Stimulated activated CD4-positive, alpha-beta T cell treated with anti-CD3 and anti-CD28 coated beads, Interleukin-2, amount 100 ng/mL, for 48 hours (primary cell): ENCODE data around the gene PSPN.
A peak's percentile ranks its signal among the peaks of the same experiment; 100 is the strongest.

Source experiments
- DNase-seq, 2 donors: peaks; one replicate each; pipeline ENCODE4 v3.0.0-alpha.2; 2020

PSPN gene, protein sequence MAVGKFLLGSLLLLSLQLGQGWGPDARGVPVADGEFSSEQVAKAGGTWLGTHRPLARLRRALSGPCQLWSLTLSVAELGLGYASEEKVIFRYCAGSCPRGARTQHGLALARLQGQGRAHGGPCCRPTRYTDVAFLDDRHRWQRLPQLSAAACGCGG

DNA sequence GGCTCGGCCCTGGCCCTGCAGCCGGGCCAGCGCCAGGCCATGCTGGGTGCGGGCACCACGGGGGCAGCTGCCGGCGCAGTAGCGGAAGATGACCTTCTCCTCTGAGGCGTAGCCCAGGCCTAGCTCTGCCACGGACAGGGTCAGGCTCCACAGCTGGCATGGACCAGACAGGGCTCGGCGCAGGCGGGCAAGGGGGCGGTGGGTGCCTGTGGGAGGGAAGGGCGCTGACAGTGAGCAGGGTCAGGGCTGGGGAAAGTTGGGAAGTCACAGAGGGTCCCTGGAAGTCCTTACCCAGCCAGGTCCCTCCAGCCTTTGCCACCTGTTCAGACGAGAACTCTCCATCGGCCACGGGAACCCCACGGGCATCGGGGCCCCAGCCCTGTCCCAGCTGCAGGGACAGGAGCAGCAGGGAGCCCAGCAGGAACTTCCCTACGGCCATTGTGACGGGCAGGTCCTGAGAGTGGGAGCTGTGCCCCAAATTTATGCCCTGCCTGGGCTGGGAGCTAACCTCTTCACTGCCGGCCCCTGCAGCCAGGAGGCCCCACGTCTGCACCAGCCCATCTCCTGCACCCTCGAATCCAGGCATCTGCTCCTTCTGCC, at the start of gene PSPN:
Gene PSPN, minus strand, starts transcription at position 523 of the 600 bp plus-strand sequence. Its CDS starts 84 bp downstream, at position 439.
- no peak for DNase-seq

DNA sequence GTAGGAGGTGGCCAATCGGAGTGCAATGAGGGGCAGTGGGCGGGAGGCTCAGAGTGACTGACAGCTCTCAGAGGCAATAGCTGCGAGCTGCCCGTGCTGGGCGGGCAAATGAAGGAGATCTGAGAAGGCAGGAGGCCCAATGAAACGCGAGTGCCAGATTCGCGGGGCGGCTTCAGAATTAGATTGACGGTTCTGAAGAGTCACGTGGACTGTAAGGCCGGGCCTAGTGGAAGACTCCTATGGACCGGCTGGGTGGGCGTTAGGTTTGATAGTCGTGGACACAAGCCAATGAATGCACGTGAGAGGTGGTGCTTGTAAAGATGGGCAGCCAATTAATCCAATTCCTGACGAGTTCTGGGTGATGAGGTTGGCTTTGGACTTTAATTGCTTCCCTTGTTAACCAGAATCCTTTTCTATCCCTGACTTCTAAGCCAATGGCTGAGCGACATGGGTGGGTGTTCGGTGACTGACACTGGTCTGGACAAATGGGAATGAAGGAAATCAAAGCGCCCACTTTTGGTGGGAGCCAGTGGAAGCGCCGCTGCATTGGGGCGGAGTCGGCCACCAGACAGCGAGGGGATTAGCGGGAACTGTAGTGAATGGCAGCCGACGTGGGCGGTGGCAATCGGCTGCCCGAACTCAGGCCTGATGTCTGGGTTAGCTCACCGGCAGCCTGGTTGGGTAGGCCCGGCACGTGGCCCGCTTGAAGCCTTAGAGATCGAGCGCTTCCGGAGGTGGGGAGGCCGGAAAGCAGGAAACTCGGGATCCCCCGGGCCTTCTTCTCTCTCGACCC, 49.4 kb upstream of the PSPN start:
- DNase-seq = peak; percentile 97

DNA sequence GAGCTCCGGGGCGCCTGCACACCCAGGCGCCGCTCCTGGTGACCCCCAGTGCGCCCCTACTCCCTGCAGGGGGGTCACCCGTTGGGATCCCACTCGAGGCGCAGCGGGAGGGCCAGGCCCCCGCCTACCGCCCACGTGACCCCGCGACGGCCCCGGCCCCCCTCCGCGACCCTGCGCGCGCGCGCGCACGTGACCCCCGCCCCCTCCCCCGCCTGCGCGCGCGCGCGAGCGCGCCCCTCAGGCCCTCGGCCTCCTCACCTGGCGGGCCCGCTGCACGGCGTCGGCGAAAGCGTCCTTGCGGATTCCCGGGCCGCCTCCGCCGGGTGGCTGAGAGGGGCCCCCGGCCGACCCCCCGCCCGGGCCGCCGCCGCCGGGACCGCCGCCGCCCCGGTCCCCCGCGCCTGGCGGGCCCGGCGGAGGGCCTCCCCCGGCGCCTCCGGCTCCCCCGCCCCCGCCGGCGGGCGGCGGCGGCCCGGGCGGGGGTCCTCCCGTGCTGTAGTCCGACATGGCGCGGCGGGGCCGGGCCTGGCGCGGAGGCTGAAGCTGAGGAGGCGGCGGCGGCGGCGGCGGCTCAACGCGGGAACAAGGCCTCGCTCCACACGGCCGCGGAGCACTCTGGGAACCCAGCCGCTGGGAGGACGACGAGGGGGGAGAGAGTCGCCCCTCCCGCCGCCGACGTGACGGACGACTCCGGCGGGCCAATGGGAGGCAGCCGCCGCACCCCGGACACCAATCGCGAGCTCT, 48.6 kb upstream of the PSPN start, which contains the start of gene KHSRP:
Gene KHSRP, minus strand, starts transcription at position 617 of the 744 bp plus-strand sequence. Its CDS starts 110 bp downstream, at position 507.
- peak in 1 of 2 donors; percentile 32 for DNase-seq

DNA sequence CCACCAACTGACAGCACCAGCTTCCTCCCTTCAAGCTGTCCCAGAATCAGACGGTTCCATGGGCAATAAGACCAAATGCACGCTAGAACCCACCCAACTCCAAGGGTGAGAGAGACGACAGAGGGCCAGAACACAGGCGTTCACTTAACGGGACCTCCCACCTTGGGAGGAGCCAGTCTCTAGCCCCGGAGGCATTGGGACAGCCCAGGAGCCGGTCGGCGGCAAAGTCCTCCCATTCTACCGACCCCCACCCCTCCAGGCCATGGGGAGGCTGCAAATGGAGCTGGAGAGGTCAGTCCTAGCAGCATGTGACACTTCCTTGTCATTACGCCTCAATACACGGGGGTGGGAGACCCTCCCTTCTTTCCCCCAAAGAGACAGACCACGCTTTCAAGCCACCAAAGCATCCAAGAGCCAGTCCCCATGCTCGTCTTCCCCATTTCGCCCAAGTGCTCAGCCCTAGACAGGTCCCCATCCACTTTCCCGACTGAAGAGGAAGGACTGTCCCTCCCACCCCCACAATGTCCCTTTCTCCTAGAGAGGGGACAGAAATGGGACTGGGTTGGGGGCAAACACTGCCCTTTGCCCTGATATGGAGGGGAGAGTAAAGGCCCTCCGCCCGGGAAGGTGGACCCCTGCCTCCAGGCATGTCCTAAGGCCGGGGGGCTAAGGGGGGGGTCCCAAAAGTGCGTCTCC, 47.9 kb upstream of the PSPN start:
- DNase-seq = peak; percentile 28 to 39

DNA sequence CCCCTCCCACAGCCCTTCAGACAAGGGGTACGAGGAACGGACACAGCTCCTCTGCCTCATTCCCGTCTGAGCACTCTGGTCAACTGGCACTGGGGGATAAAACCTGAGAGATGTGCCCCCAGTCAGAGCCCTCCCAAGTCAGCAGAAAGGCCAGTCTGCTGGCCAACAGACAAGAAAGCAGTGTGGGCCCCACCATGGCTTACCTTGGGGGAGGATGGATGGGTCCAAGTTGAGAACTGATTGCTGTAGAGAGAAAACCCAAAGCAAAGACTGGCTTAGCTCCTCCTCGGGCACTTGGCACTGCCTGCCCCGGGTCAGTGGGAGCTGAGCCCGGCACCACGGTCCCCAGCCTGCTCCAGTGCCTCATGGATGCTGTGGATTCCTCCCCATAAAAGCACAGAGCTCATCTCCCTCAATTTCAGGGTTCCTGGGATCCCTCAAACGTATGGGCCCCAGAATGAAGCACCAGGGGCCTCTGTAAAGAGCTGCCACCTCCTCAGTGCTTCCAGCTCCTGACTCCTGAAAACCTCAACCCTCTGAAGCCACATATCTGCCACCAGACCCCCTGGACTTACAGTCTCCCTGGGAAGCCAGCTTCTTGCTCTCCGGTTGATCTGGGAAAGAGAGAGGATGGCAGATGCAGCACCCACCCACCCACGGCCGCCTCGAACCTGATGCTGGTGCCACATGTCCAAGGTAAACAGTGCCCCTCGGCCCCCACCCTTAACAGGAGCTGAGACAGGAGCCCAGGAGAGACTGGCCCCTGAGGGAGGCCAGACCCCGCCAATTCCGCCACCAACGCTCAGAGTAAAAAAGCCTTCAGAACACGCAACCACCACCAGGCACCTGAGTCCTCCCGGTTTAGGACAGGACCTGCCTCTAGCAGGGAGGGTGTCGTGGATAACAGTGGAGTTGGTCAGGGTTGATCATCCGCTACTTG, 45.6 kb upstream of the PSPN start:
- no peak for DNase-seq

DNA sequence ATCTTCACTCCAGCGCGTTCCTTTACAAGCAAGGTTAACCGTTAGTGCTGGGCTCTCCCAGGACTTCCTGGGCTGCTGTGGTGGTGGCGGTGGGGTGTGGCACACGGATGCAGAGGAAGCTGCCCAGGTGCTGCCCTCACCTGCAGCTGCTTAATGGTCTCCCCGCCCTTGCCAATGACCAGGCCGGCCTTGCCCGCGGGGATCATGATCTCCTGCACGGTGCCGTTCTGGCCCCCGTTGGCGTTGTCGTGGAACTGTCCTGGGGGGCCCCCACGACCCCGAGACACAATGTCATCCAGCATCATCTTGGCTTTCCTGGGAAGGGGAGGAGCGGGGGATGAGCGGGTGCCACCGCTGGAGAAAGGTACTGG, 42.8 kb upstream of the PSPN start:
- DNase-seq = no peak

DNA sequence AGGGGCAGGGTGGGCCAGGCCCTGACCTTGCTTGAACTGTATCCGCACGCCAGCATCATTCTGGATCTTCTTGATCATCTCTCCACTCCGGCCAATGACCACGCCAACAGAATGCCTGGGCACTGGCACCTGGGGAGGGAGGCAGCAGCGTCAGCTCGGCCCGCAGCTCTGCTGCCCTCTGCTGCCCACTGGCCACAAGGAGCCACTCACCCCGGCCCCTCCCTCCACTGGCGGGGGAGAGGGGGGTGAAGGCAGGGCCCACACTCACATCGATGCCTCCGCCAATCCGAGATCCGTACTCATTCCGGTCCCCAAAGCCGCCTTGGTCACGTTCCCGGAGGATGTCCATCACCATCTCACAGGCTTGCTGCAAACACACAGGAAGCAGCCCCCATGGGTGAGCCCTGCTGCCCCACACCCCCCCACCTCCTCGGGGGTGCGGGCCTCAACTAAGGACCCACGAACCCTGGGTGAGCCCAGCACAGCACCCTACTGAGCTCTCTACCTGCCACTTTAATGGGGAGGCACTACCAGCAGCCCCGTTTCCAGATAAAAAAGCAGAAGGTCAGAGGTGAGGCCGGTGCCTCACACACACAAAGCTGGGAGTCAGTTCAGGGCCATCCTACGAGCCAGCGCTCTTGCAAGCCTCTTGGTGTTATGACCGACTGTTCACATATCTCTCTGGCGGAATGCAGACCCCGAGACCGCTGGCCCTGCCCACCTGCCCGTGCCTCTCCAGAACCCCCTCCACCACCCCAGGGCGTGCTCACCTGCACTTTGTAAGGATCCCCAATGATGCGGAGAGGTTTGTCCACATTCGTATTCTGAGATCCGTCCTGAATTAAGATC, 42.2 kb upstream of the PSPN start:
- no peak for DNase-seq

DNA sequence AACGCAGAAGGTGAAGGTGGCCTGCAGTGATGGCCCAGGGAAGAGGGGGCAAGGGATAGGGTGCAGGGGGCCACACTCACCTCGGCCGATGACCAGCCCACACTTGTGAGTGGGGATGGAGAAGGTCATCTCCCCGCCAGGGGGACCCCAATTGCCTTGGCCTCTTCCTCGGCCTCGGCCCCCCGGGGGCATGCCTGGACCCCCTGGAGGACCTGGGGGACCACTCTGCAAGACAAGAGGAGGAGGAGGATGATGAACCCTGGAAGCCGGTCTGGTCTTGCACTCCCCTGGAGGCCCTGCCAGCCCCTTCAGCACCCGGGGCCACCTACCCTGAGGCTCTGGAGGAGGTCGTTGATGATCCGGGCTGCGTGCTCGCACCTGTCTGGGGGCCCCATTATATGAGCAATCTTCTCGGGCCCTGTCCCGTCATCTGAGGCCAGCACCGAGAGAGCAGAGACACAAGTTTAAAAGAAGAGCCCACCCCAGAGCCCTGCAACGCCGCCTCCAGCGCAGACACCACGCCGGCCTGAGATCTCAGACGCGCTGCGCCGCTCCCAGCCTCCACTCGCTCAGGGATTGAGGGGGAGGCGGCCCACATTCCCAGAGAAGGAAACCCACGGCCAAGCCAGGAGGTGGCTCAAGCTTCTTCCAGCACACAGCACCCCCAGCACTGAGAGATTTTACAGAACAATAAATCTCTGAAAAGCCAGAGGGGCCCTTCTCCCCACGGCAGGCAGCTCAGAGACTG, 41.1 kb upstream of the PSPN start:
- DNase-seq = no peak

DNA sequence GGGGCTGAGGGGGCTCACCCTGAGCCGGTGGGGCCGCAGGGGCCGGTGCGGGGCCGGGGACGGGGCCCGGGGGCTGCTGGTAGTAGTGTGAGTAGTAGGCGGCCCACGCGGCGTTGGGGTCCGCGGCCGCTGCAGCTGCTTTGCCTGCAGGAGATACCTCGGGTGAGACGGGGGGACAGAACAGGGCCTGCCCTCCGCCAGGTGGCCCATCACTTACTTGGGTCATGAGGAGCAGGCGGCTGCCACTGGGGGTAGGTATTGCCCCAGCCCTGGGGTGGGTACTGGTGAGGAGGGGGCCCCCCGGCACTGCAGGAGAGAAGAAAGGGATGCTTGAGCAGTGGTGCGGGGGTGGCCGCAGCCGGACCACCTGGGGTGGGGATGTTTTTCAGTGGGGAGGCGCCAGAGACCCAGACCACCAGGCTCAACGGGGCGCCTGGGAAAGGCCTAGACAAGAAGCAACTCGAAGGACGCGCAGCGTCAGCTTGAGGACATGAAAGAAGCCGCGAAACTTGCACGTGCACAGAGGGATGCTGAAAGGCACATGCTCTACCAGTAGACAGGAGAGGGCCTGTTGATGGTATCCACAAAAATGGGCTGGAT, 40.0 kb upstream of the PSPN start:
- no peak for DNase-seq

DNA sequence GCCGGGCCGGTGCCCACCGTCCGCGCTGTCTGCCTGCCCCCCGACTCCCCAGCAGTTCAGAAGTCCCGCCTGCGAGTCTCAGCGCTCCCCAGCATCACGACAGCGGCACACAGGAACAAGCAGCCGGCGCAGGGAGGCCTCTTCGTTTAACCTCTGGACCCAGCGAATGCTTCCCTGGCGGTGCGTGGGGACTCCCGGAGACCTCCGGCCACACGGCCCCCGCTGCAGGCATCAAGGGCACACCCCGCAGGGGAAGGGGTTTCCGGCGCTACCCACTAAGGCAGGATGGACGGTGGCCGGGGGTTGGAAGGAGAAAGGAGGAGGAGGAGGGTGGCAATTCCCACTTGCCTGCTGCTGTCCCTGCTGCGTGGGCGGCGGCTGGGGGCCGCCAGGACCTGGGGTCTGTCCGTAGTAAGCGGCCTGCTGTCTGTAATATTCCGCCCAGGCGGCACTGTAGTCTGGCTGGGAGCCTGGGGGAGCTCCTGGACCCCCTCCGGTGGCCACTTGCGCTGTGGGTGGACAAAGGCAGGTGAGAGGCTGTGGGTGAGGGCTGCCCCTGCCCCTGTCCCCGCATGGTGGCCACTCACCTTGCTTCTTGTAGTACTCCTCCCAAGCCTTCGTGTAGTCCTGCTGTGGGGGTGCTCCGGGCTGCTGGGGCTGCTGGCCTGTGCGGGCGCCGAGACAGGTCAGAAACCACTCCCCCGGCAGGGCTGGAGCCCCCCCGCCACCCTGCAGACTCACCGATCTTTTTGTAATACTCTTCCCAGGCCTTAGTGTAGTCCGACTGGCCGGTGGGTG, 39.3 kb upstream of the PSPN start:
- no peak for DNase-seq

DNA sequence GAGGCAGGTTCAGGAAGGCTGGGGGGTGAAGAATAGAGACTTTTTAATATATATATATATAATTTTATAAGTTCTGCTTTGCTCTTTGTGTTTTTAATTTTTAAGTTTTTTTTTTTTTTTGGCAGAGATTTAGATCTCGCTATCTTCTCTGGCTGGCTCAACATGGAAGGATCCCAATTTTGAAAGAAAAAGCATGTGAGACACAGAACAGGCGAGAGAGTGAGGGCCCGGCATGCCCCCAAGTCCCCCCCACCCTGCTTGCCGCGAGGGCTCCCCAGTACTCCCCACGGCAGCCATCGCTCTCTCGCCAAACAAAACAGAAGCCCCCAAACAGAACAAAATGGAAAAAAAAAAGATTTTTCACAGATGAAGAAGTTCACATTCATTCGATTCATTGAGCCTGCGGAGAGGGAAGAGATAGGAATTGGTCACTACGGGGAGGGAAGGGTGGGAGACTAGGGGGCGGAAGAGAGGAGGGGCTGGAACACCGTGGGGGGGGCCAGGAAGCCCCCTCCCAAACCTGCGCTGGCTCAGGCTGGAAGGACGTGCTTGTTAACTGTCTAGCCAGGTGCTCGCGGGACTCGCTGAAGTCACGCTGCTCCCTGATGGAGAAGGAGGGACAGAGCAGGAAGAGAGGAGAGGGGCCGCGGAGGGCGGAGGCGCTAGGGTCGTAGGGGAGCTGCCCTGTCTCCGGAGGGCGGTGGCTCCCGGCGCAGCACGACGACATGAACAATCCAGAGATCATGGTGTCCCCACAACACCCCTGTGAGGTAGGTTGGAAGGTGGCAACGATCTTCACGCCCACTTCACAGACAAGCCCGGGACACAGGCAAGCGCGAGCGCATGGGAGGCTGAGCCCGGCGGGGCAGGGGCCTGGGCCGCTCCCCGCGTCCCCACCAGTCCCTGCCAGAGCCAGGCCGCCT, 38.2 kb upstream of the PSPN start:
- no peak for DNase-seq

DNA sequence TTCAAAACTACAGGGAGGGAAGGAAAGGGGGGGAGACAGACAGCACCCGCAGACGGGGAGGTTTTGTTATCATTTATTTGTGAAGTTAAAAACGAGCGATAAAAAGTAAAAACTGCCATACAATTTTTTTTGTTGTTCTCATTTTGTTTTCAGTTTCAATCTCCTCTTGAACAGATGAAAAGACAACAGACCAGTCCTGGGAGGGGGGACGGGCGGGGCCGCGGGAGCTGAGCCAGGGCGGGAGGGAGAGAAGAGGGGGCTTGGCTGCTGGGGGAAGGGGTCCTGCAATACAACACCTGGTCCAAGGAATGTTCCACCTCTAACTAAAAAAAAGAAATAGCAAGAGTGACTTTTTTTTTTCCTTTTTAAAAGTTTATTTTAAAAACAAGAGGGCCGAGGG, 37.6 kb upstream of the PSPN start:
- no peak for DNase-seq

DNA sequence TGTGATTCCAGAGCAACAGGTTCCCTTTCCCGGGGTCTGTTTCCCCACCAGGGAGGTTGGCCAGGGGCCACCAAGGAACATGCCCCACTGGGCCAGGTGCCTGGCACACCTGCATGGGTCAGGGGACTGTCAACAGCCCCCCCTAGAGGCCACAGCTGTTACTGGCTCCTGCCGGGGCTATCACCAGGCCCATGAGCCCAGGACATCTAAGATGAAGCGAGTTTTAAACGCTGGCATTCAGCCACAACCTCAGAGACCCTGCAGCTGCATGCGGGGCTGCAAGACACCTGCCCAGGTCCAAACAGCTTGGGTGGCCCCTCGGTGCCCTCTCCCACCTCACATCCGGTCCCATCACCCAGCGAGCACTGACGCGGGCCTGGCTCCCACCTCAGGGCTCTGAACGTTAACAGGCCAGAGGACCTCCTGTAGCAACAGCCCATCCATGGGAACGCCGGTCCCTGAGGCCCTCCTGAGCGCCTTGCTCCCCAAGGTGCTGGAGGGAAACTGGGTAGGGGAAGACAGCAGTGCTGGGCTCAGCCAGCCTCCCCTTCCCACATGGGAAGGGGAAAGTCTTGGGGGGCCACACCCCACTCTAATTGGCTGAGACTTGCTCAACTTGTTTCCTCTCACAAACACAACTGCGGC, 36.8 kb upstream of the PSPN start:
- DNase-seq = peak; percentile 38 to 58

DNA sequence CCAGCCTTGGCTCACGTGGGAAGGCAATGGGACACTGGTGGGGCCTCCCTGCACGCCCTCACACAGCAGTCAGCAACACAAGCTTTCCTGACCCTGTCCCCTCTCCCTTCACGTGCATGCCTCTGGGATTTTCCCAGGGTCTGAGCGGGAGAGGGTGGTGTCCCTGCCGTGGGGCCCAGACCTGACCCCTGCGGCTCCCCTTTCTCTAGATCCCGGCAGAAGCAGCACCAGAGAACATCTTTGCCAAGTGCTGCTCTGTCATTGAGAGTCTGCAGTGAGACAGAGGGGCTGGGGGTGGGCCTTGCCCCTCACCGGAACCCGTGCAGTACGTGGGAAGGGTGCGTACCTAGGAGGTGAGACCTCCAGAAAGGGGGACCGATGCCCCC, 36.3 kb upstream of the PSPN start:
- DNase-seq = no peak

DNA sequence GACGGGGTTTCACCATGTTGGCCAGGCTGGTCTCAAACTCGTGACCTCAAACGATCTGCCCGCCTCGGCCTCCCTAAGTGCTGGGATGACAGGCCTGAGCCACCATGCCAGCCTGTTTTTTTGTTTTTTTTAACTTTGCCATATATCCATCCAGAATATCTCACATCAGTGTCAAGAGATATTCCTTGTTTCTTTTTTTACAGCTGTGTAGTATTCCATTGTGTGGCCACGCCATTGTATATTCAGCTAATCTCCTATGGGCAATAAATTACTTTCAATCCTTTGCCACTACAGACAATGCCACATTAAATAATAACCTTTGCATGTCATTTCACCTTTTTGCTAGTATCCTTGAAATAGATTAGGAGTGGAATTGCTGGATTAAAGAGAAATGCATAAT, 33.6 kb upstream of the PSPN start:
- DNase-seq = no peak

DNA sequence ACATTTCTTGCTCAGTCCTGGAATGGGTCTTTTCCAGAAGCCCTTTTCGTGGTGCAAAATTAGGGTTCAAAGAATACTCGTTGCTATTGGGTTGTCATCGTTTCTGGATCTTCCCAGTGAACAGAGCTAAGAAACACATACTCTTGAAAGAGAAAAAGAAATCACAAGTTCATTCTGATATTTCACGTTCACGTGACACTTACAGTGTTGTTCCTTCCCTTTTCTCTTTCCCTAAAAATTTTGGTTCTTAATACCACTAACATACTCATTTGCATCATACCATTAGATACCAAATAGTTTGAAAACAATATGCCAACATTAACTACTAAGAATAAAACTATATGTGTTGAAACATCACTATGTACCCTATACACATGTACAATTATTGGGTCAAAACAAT, 30.7 kb upstream of the PSPN start:
- DNase-seq = no peak
